Measurements from ENCODE around the gene RETREG1.

The RETREG1 gene

GRCh38 chr5:16482891-16483290 is 133.9 kb downstream of the RETREG1 start:
- H2AK5ac ChIP-seq (ENCODE audit: low read depth, low read length) = no peak overlapping the region
- peaks cover 0 to 3% of the 10 kb centered on the region in 2 donors for H3K9me3 ChIP-seq (replicated peaks in 1 of 2; ENCODE audit: control insufficient read depth in 2 of 2, insufficient read depth in 1 of 2, low read depth in 1 of 2, low read length in 2 of 2)
- H3K9ac ChIP-seq (ENCODE audit: low read depth, low read length, poor library complexity) = no peak overlapping the region
- H2BK120ac ChIP-seq (ENCODE audit: low read depth, low read length) = no peak overlapping the region
- DNase-seq (ENCODE audit: low spot score) = no peak
- no peak overlapping the region for H2BK5ac ChIP-seq (ENCODE audit: low read length)
- no peak overlapping the region for H3K23ac ChIP-seq (ENCODE audit: low read depth, low read length, poor library complexity)
- H3K27me3 ChIP-seq (ENCODE audit: control insufficient read depth in 3 of 3, insufficient read depth in 3 of 3, low read depth in 1 of 3, low read length in 3 of 3) = peaks cover 0 to 3% (median 0%) of the 10 kb centered on the region in 3 experiments
- no peak overlapping the region for H3K4ac ChIP-seq (ENCODE audit: low read length)
- no peak overlapping the region for H4K8ac ChIP-seq (ENCODE audit: low read depth, low read length)
- no peaks in the 10 kb centered on the region for H3K4me1 ChIP-seq (ENCODE audit: control insufficient read depth in 2 of 2, insufficient read depth in 1 of 2, low read depth in 1 of 2, low read length in 2 of 2)
- no CpG with 5 or more reads among the region's 2 CpGs for WGBS, 2 donors (ENCODE audit: extremely low coverage in 2 of 2, insufficient read length in 2 of 2, insufficient replicate concordance in 1 of 2)
- H3K4me3 ChIP-seq (ENCODE audit: low read length in 2 of 2) = no peak overlapping the region
- no peak overlapping the region for H4K91ac ChIP-seq (ENCODE audit: low read depth, low read length, poor library complexity)
- no peak overlapping the region for H3K18ac ChIP-seq (ENCODE audit: low read length)
- H3K36me3 ChIP-seq (replicated peaks in 1 of 2; ENCODE audit: control insufficient read depth in 2 of 2, insufficient read depth in 2 of 2, low read length in 2 of 2) = no peaks in the 10 kb centered on the region
- no peak overlapping the region for H3K14ac ChIP-seq (ENCODE audit: low read length)
- no peak overlapping the region for H3K27ac ChIP-seq (replicated peaks; ENCODE audit: low read length)
- no peak overlapping the region for H3K4me2 ChIP-seq (ENCODE audit: insufficient read depth, low read length, poor library complexity, severe bottlenecking)
- no peak overlapping the region for H2BK12ac ChIP-seq (ENCODE audit: low read length)
- H3K79me1 ChIP-seq (ENCODE audit: low read depth, low read length) = no peaks in the 10 kb centered on the region
- no peak overlapping the region for H2BK15ac ChIP-seq (ENCODE audit: low read length)
- H2AFZ ChIP-seq (ENCODE audit: low read length) = no peak overlapping the region

DNA sequence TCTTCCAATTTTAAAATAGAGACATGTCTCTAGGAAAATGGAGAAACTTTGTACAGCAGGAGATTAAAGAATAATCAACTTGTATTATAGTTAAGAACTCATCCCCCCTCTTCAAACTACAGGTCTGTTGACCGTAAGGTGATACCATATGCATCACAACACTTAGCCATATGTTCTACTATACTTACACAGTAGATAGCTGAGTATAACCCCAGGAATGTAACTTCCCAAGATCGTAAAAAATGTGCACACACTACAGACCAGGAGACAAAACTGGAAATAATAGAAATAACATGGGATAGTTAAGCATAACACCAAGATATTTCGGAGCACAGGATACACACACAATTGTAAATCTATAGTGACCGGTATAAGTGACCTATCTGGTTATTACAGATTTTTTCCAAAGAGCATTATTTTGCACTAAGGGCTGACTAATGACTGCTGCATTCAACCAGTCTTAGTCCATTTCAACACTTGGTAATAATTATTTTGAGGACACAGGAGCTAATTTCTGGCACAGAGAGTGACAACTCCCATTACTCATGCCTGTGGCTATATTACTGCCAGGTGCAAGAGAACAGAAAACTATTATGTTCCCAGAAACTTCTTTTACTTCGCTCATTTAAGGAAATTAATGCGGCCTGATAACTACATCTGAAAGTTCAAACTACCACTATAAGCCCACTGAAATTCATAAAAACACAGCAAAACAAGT is 135.8 kb downstream of the RETREG1 start:
- Histone ChIP-seq H2BK15ac (ENCODE audit: low read length) (no peak overlapping the region), H4K8ac (ENCODE audit: low read depth, low read length) (no peak overlapping the region), H3K4me3 (ENCODE audit: low read length in 2 of 2) (no peak overlapping the region), H3K18ac (ENCODE audit: low read length) (no peak overlapping the region), H3K79me1 (ENCODE audit: low read depth, low read length) (no peaks in the 10 kb centered on the region), H3K23ac (ENCODE audit: low read depth, low read length, poor library complexity) (no peak overlapping the region), H3K4me1 (ENCODE audit: control insufficient read depth in 2 of 2, insufficient read depth in 1 of 2, low read depth in 1 of 2, low read length in 2 of 2) (no peaks in the 10 kb centered on the region), H3K4ac (ENCODE audit: low read length) (no peak overlapping the region), H2BK12ac (ENCODE audit: low read length) (no peak overlapping the region), H2AK5ac (ENCODE audit: low read depth, low read length) (no peak overlapping the region), H3K9me3 (replicated peaks in 1 of 2; ENCODE audit: control insufficient read depth in 2 of 2, insufficient read depth in 1 of 2, low read depth in 1 of 2, low read length in 2 of 2) (peaks cover 0 to 3% of the 10 kb centered on the region in 2 donors), H3K27me3 (ENCODE audit: control insufficient read depth in 3 of 3, insufficient read depth in 3 of 3, low read depth in 1 of 3, low read length in 3 of 3) (no peaks in the 10 kb centered on the region), H4K91ac (ENCODE audit: low read depth, low read length, poor library complexity) (no peak overlapping the region), H3K9ac (ENCODE audit: low read depth, low read length, poor library complexity) (no peak overlapping the region), H2BK5ac (ENCODE audit: low read length) (no peak overlapping the region), H3K14ac (ENCODE audit: low read length) (no peak overlapping the region), H3K36me3 (replicated peaks in 1 of 2; ENCODE audit: control insufficient read depth in 2 of 2, insufficient read depth in 2 of 2, low read length in 2 of 2) (no peaks in the 10 kb centered on the region), H3K27ac (replicated peaks; ENCODE audit: low read length) (no peak overlapping the region), H2BK120ac (ENCODE audit: low read depth, low read length) (no peak overlapping the region), H2AFZ (ENCODE audit: low read length) (no peak overlapping the region), H3K4me2 (ENCODE audit: insufficient read depth, low read length, poor library complexity, severe bottlenecking) (no peak overlapping the region)
- no peak for DNase-seq (ENCODE audit: low spot score)
- no CpG with 5 or more reads among the region's 6 CpGs for WGBS, 2 donors (ENCODE audit: extremely low coverage in 2 of 2, insufficient read length in 2 of 2, insufficient replicate concordance in 1 of 2)

DNA sequence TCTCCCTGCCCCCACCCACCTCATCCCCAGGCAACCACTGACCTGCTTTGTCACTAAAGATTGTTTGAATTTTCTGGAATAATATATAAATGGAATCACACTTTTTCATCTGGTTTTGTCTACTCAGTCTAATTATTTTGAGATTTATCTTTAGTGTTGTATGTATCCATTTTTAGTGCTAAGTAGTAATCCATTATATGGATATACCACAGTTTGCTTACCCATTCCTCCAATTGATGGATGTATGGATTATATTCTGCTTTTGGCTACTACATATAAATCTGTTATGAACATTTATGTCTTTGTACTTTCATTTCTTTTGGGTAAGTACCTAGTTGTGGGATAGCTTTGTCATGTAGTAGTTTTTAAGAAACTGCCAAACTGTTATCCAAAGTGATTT is 136.7 kb downstream of the RETREG1 start:
- Histone ChIP-seq H2BK120ac (ENCODE audit: low read depth, low read length) (no peak overlapping the region), H4K91ac (ENCODE audit: low read depth, low read length, poor library complexity) (no peak overlapping the region), H3K18ac (ENCODE audit: low read length) (no peak overlapping the region), H3K4ac (ENCODE audit: low read length) (no peak overlapping the region), H3K9ac (ENCODE audit: low read depth, low read length, poor library complexity) (no peak overlapping the region), H3K9me3 (replicated peaks in 1 of 2; ENCODE audit: control insufficient read depth in 2 of 2, insufficient read depth in 1 of 2, low read depth in 1 of 2, low read length in 2 of 2) (peaks cover 0 to 3% of the 10 kb centered on the region in 2 donors), H2BK15ac (ENCODE audit: low read length) (no peak overlapping the region), H3K27ac (replicated peaks; ENCODE audit: low read length) (no peak overlapping the region), H3K14ac (ENCODE audit: low read length) (no peak overlapping the region), H2AFZ (ENCODE audit: low read length) (no peak overlapping the region), H3K4me2 (ENCODE audit: insufficient read depth, low read length, poor library complexity, severe bottlenecking) (no peak overlapping the region), H3K36me3 (replicated peaks in 1 of 2; ENCODE audit: control insufficient read depth in 2 of 2, insufficient read depth in 2 of 2, low read length in 2 of 2) (no peaks in the 10 kb centered on the region), H3K4me3 (ENCODE audit: low read length in 2 of 2) (no peak overlapping the region), H3K23ac (ENCODE audit: low read depth, low read length, poor library complexity) (no peak overlapping the region), H2BK12ac (ENCODE audit: low read length) (no peak overlapping the region), H2AK5ac (ENCODE audit: low read depth, low read length) (no peak overlapping the region), H3K27me3 (ENCODE audit: control insufficient read depth in 3 of 3, insufficient read depth in 3 of 3, low read depth in 1 of 3, low read length in 3 of 3) (no peaks in the 10 kb centered on the region), H2BK5ac (ENCODE audit: low read length) (no peak overlapping the region), H3K79me1 (ENCODE audit: low read depth, low read length) (no peaks in the 10 kb centered on the region), H4K8ac (ENCODE audit: low read depth, low read length) (no peak overlapping the region), H3K4me1 (ENCODE audit: control insufficient read depth in 2 of 2, insufficient read depth in 1 of 2, low read depth in 1 of 2, low read length in 2 of 2) (no peaks in the 10 kb centered on the region)
- no peak for DNase-seq (ENCODE audit: low spot score)

DNA sequence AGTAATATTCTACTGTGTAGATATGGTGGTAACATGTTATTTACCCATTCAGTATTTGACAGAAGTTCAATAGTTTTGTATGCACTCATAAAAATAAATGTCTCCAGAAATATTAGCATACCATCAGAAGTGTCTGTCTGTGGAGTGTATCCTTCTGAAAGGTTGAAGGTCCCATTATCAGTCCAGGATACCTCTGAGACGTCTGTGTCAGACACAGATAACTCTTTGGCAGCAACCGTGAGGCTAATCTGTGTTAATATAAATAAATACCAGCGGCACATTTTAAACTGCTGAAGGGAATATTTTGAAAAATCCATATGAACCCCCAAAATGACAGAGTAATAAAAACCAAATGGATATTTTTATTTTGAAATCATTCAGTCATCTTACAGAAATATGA is 139.3 kb downstream of the RETREG1 start:
- H3K4me1 ChIP-seq (ENCODE audit: control insufficient read depth in 2 of 2, insufficient read depth in 1 of 2, low read depth in 1 of 2, low read length in 2 of 2) = no peaks in the 10 kb centered on the region
- H2BK12ac ChIP-seq (ENCODE audit: low read length) = no peak overlapping the region
- no peak overlapping the region for H2BK5ac ChIP-seq (ENCODE audit: low read length)
- no peak overlapping the region for H3K18ac ChIP-seq (ENCODE audit: low read length)
- no peak overlapping the region for H3K4me3 ChIP-seq (ENCODE audit: low read length in 2 of 2)
- H4K8ac ChIP-seq (ENCODE audit: low read depth, low read length) = no peak overlapping the region
- H2BK120ac ChIP-seq (ENCODE audit: low read depth, low read length) = no peak overlapping the region
- no peak overlapping the region for H3K4ac ChIP-seq (ENCODE audit: low read length)
- DNase-seq (ENCODE audit: low spot score) = no peak
- peaks cover 0 to 3% of the 10 kb centered on the region in 2 donors for H3K9me3 ChIP-seq (replicated peaks in 1 of 2; ENCODE audit: control insufficient read depth in 2 of 2, insufficient read depth in 1 of 2, low read depth in 1 of 2, low read length in 2 of 2)
- no peak overlapping the region for H3K4me2 ChIP-seq (ENCODE audit: insufficient read depth, low read length, poor library complexity, severe bottlenecking)
- no peak overlapping the region for H3K14ac ChIP-seq (ENCODE audit: low read length)
- H3K36me3 ChIP-seq (replicated peaks in 1 of 2; ENCODE audit: control insufficient read depth in 2 of 2, insufficient read depth in 2 of 2, low read length in 2 of 2) = peaks cover 0 to 2% of the 10 kb centered on the region in 2 donors
- H3K79me1 ChIP-seq (ENCODE audit: low read depth, low read length) = no peaks in the 10 kb centered on the region
- no peak overlapping the region for H3K23ac ChIP-seq (ENCODE audit: low read depth, low read length, poor library complexity)
- H4K91ac ChIP-seq (ENCODE audit: low read depth, low read length, poor library complexity) = no peak overlapping the region
- no peak overlapping the region for H3K9ac ChIP-seq (ENCODE audit: low read depth, low read length, poor library complexity)
- no peak overlapping the region for H2BK15ac ChIP-seq (ENCODE audit: low read length)
- no peak overlapping the region for H2AFZ ChIP-seq (ENCODE audit: low read length)
- no peak overlapping the region for H3K27ac ChIP-seq (replicated peaks; ENCODE audit: low read length)
- no peak overlapping the region for H2AK5ac ChIP-seq (ENCODE audit: low read depth, low read length)
- H3K27me3 ChIP-seq (ENCODE audit: control insufficient read depth in 3 of 3, insufficient read depth in 3 of 3, low read depth in 1 of 3, low read length in 3 of 3) = no peaks in the 10 kb centered on the region
- no CpG with 5 or more reads among the region's 3 CpGs for WGBS, 2 donors (ENCODE audit: extremely low coverage in 2 of 2, insufficient read length in 2 of 2, insufficient replicate concordance in 1 of 2)
